ENCODE data around the gene SORCS3. TPM values are rescaled to one million over a fixed set of nuclear protein-coding genes. Genes with fewer than 3 reads are reported as not detected.

Gene SORCS3
- total RNA-seq, 1 experiment from 2014 or later, result 0.04 TPM

DNA sequence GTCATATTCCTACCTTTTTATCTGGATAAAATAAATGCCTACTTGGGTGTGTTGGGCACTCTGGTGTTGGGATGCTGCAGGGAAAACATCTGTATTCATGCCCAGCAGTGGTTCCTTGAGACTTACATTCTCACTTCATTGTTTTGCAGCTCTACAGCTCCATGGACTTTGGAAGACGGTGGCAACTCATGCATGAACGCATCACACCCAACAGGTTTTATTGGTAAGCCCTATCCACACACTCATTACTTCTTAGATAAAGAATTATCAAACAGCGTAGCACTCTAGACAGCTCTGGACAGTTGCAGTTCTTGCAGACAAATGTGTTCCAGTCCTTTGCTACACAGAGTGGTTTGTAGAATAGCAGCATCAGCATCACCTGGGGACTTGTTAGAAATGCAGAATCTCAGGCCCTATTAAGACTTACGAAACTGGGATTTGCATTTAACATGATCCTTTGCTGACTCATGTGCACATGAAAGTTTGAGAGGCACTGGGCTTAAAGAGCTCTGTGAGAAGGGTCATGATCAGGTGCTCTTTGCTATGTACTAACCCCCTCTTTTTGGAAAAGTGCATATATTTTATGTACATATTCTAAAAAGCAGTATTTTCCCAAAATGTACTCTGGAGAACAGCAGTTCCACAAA is 401.9 kb downstream of the SORCS3 start:
- no peaks in the 10 kb centered on the region for H3K79me2 ChIP-seq (ENCODE audit: insufficient read depth, low read length)
- H3K4me1 ChIP-seq (ENCODE audit: insufficient read depth, low read length), result no peaks in the 10 kb centered on the region
- no peak overlapping the region for H3K4ac ChIP-seq (ENCODE audit: low read depth, low read length)
- no peak overlapping the region for H3K56ac ChIP-seq (ENCODE audit: insufficient read length, low read depth, low read length)
- no peak overlapping the region for H4K91ac ChIP-seq (ENCODE audit: insufficient read length, low read depth, low read length)
- no peak overlapping the region for H2BK20ac ChIP-seq (ENCODE audit: low read depth, low read length, poor library complexity, severe bottlenecking)
- H3T11ph ChIP-seq (ENCODE audit: low read length), result no peak overlapping the region
- H4K5ac ChIP-seq (ENCODE audit: insufficient read length, low read depth, low read length), result no peak overlapping the region
- H3K27me3 ChIP-seq (ENCODE audit: insufficient read depth, low read length), result no peaks in the 10 kb centered on the region
- TF ChIP-seq, protein P1, sequence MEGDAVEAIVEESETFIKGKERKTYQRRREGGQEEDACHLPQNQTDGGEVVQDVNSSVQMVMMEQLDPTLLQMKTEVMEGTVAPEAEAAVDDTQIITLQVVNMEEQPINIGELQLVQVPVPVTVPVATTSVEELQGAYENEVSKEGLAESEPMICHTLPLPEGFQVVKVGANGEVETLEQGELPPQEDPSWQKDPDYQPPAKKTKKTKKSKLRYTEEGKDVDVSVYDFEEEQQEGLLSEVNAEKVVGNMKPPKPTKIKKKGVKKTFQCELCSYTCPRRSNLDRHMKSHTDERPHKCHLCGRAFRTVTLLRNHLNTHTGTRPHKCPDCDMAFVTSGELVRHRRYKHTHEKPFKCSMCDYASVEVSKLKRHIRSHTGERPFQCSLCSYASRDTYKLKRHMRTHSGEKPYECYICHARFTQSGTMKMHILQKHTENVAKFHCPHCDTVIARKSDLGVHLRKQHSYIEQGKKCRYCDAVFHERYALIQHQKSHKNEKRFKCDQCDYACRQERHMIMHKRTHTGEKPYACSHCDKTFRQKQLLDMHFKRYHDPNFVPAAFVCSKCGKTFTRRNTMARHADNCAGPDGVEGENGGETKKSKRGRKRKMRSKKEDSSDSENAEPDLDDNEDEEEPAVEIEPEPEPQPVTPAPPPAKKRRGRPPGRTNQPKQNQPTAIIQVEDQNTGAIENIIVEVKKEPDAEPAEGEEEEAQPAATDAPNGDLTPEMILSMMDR (conservative IDR thresholded peaks at IDR 0.05), result no peak
- Mint-ChIP-seq H3K36me3 (ENCODE audit: insufficient read depth in 1 of 3, low read depth in 3 of 3) (no peaks in the 10 kb centered on the region), H3K4me1 (no peaks in the 10 kb centered on the region), H3K4me3 (no peak overlapping the region), H3K9me3 (no peaks in the 10 kb centered on the region), H3K27me3 (ENCODE audit: low read depth) (no peaks in the 10 kb centered on the region), H3K27ac (no peak overlapping the region)
- H3K14ac ChIP-seq (ENCODE audit: insufficient read depth, low read length), result no peak overlapping the region
- H2BK12ac ChIP-seq (ENCODE audit: insufficient read length, low read depth, low read length), result no peak overlapping the region
- H3K18ac ChIP-seq (ENCODE audit: insufficient read length, low read depth, low read length), result no peak overlapping the region
- no peak overlapping the region for H2BK15ac ChIP-seq (ENCODE audit: low read depth, low read length)
- H3K23me2 ChIP-seq (ENCODE audit: insufficient read length, low read depth, low read length, poor library complexity, severe bottlenecking), result no peaks in the 10 kb centered on the region
- no peak overlapping the region for H2AFZ ChIP-seq (ENCODE audit: low read length)
- no CpG with 5 or more reads among the region's 4 CpGs for WGBS (ENCODE audit: extremely low coverage, insufficient read length, low lambda C conversion rate)
- H3K9ac ChIP-seq (ENCODE audit: extremely low read depth, insufficient read length, low read length), result no peak overlapping the region
- no peaks in the 10 kb centered on the region for H4K20me1 ChIP-seq (ENCODE audit: control insufficient read depth, insufficient read depth, insufficient read length)
- no peaks in the 10 kb centered on the region for H3K79me1 ChIP-seq (ENCODE audit: insufficient read depth, low read depth, low read length, poor library complexity, severe bottlenecking)
- H3K9me3 ChIP-seq (ENCODE audit: control insufficient read depth, low read depth, low read length), result no peaks in the 10 kb centered on the region
- no peak overlapping the region for H4K8ac ChIP-seq (replicated peaks; ENCODE audit: insufficient read length, low read depth, low read length)
- H3K23ac ChIP-seq (ENCODE audit: insufficient read length, low read depth, low read length), result no peak overlapping the region
- no peak overlapping the region for H2BK5ac ChIP-seq (ENCODE audit: insufficient read length, low read length)
- H2AK5ac ChIP-seq (ENCODE audit: insufficient read length, low read length), result no peak overlapping the region
- H3K4me2 ChIP-seq (ENCODE audit: insufficient read depth, insufficient read length, low read length), result no peak overlapping the region
- H3K27ac ChIP-seq (ENCODE audit: insufficient read length, low read depth, low read length), result no peak overlapping the region
- DNase-seq, result no peak
- H2BK120ac ChIP-seq (ENCODE audit: low read depth, low read length, poor library complexity, severe bottlenecking), result no peak overlapping the region

Measured in H9 (cell line).